ENCODE data around the gene FARS2.

GRCh38 chr6:5498579-5498899 is 237.2 kb downstream of the FARS2 start:
- TF ChIP-seq CTCF (conservative IDR thresholded peaks at IDR 0.05; ENCODE audit: low read depth, low read length), result no peak
- TF ChIP-seq EZH2 (IDR thresholded peaks at IDR 0.05; ENCODE audit: borderline replicate concordance, low read depth, low read length, poor library complexity, severe bottlenecking), result no peak

Measured in A673 (cell line).